GM12892 (cell line): ENCODE measurements around the gene RABGEF1.

Experiments
- POLR2A ChIP-seq: IDR thresholded peaks from 2 replicates; pipeline ENCODE4 v1.6.1; 2011; ENCODE audit warnings: low read depth, low read length, control low read depth
- POLR2AphosphoS5 ChIP-seq: IDR thresholded peaks from 2 replicates; pipeline ENCODE4 v1.6.1; 2011; ENCODE audit warnings: low read depth, low read length, control low read depth
- TAF1 ChIP-seq: IDR thresholded peaks from 2 replicates; pipeline ENCODE4 v1.6.1; 2011; ENCODE audit warnings: low read depth, mild to moderate bottlenecking, control low read depth, low read length, borderline replicate concordance

- no peak for TF ChIP-seq POLR2AphosphoS5
- TF ChIP-seq TAF1, result no peak
- no peak for TF ChIP-seq POLR2A
These were observed 37.7 kb downstream of the RABGEF1 start for GRCh38 chr7:66778201-66778600.
